GM06990 (cell line): ENCODE data around the gene SFT2D2.

Experiments
- DNase-seq: peaks from one replicate; pipeline ENCODE4 v3.0.0-alpha.2; 2011; ENCODE audit not compliant: insufficient read length; ENCODE audit errors: extremely low read depth
- H3K27me3 ChIP-seq: replicated peaks from 2 replicates; pipeline ENCODE4 v1.6.0; 2011; ENCODE audit warnings: low read length; ENCODE audit not compliant: control insufficient read depth, insufficient read depth
- H3K36me3 ChIP-seq: 2 replicates; pipeline ENCODE4 v1.5.1; 2011; ENCODE audit warnings: low read length; ENCODE audit not compliant: control insufficient read depth, insufficient read depth
- H3K4me3 ChIP-seq: replicated peaks from 2 replicates; pipeline ENCODE4 v1.5.1; 2011; ENCODE audit warnings: low read depth, mild to moderate bottlenecking, control low read depth, low read length
- TF ChIP-seq, protein P1 (sequence below): IDR thresholded peaks from 2 replicates; pipeline ENCODE4 v1.5.1; 2011; ENCODE audit warnings: low read length, control low read depth, mild to moderate bottlenecking, inconsistent platforms; ENCODE audit not compliant: insufficient read depth, poor library complexity, severe bottlenecking

SFT2D2 gene

DNA sequence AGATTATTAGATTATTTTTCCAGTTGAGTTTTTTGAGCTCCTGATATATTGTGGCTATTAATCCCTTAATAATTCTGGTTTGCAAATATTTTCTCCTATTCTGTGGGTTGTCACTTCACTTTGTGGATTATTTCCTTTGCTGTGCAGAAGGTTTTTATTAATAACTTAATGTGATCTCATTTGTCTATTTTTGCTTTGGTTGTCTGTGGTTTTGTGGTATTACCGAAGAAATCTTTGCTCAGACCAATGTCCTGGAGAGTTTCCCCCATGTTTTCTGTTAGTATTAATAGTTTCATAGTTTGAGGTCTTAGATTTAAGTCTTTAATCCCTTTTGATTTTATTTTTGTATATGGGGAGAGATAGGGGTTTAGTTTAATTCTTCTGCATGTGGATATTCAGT is 47.8 kb downstream of the SFT2D2 start:
- TF ChIP-seq, protein P1, sequence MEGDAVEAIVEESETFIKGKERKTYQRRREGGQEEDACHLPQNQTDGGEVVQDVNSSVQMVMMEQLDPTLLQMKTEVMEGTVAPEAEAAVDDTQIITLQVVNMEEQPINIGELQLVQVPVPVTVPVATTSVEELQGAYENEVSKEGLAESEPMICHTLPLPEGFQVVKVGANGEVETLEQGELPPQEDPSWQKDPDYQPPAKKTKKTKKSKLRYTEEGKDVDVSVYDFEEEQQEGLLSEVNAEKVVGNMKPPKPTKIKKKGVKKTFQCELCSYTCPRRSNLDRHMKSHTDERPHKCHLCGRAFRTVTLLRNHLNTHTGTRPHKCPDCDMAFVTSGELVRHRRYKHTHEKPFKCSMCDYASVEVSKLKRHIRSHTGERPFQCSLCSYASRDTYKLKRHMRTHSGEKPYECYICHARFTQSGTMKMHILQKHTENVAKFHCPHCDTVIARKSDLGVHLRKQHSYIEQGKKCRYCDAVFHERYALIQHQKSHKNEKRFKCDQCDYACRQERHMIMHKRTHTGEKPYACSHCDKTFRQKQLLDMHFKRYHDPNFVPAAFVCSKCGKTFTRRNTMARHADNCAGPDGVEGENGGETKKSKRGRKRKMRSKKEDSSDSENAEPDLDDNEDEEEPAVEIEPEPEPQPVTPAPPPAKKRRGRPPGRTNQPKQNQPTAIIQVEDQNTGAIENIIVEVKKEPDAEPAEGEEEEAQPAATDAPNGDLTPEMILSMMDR = no peak
- H3K27me3 ChIP-seq = no peaks in the 10 kb centered on the region
- no peak overlapping the region for H3K4me3 ChIP-seq
- DNase-seq = no peak
- H3K36me3 ChIP-seq = no peaks in the 10 kb centered on the region

DNA sequence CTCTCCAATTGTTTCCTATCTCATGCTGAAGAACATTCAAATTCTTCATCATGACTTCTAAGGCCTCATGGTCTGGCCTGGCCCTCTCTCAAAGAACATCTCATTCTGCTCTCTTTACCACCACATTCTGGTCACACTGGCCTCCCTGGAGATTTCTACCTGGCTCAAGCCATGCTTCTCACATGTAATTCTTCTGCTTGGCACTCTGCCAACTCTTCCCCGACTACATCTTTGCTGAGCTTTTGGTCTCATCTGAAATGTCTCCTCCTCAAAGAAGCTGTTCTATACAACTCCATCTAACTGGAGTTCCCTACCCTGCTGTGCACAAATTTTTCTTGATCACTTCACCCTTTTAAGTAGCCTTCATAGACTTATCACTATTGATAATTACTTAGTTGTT is 53.4 kb downstream of the SFT2D2 start:
- TF ChIP-seq, protein P1 = no peak
- no peaks in the 10 kb centered on the region for H3K27me3 ChIP-seq
- DNase-seq = no peak
- H3K4me3 ChIP-seq = no peak overlapping the region
- H3K36me3 ChIP-seq = no peaks in the 10 kb centered on the region

DNA sequence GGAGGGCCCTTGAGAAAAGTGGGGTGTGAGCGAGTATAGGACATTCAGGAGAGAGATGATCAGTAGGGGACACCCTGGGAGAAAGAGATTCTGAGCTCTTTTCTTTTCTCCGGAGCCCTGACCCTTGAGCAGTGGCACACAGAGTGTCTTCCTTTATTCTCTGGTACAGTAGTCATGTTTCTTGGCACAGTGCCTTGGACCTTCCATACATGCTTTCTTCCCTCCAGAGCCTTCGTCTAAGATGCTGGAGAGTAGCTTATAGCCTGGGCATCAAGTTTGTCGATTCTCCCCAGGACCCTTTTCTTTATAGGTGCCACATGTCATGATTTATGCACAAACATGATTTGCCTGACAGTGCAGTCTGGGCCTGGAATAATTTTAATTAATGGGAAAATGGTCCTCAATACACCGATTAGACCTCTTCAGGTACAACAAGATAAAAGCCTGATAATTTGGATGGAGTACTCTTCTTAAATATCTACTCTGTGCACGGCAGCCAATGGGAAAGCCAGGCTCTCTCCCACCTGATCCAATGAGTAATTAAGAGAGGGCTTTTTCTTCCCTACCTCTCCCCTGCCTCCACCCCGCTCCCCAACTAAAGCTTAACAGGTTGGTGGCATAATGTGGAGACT is 54.6 kb downstream of the SFT2D2 start, which contains the start of gene TBX19:
Gene TBX19 (plus strand): TSS at position 582 of the 632 bp plus-strand sequence. CDS start 214 bp downstream, outside the sequence.
- DNase-seq = no peak
- Histone ChIP-seq H3K36me3 (no peaks in the 10 kb centered on the region), H3K4me3 (no peak within 1 kb of the TSS), H3K27me3 (no peaks in the 10 kb centered on the region)
- TF ChIP-seq, protein P1 = no peak

DNA sequence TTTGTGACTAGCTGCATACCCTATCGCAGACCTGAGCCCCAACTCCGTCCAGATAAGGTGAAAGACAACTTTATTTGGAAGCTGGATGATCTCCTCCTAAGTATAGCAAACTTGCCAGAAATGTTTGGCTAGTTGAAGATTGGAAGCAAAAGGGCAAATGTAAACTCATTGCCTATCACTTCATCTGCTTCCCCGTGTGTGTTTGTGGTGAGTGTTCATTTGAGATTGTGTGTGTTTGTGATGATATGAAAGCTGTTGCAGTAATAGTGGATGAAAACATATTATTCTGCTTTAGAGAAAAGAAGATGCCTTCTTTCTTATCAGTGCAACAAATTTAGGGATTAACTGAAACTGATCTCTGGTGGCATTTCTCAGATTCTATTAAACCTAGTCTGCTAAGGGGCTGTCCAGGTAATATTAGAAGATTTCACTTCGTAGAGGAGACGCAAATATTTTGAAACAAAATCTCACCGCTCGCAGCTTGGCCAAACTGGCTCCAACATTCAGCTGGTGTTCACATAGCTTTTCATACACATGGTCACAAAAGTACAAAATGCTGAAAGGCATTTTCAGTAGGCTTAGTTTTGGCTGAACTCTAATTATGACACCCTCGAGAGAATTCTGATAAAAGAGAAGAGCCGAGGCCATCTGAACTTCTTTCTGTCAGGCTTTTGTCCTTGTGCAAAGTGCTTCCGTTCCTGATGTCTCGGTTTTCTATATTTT is 56.0 kb downstream of the SFT2D2 start:
- no peaks in the 10 kb centered on the region for H3K27me3 ChIP-seq
- no peak overlapping the region for H3K4me3 ChIP-seq
- DNase-seq = no peak
- no peaks in the 10 kb centered on the region for H3K36me3 ChIP-seq
- TF ChIP-seq, protein P1 = no peak

DNA sequence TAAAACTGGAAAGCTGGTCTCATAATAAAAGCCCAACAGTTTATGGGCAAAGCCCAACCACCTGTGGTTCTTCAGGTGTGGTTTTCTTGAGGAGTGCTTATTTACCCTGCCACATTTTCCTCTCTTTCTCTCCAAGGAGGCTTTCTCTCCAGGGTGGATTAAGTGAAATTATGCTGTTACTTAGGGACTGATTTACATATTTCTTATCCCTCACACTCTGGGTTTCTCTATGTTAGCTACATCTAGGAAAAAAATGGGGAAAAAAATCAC is 59.7 kb downstream of the SFT2D2 start:
- TF ChIP-seq, protein P1 = no peak
- no peaks in the 10 kb centered on the region for H3K27me3 ChIP-seq
- H3K4me3 ChIP-seq = no peak overlapping the region
- DNase-seq = no peak
- H3K36me3 ChIP-seq = no peaks in the 10 kb centered on the region
